Spleen (tissue), 7 donors: Measurements from ENCODE around the gene P2RX2.

Source experiments
- POLR2A ChIP-seq, 3 donors: fragments of 450-650 bp; IDR thresholded peaks; one replicate each; pipeline ENCODE4 v1.5.1; 2017; ENCODE audit warnings: antibody characterized with exemption in 3 of 3, mild to moderate bottlenecking in 1 of 3
- POLR2AphosphoS5 ChIP-seq, 3 donors: sonication (generic); formaldehyde crosslinking; IDR thresholded peaks; one replicate each; pipeline ENCODE4 v1.5.1; 2017; ENCODE audit warnings: antibody characterized with exemption in 3 of 3
- TF ChIP-seq, protein P1 (sequence below), 11 experiments: fragments of 200-600 bp in 7 of 11; fragments of 450-650 bp in 4 of 11; sonication (generic) in 4 of 11; IDR thresholded peaks in 8 of 11; conservative IDR thresholded peaks in 3 of 11; 1 replicate in 7 of 11; 2 replicates in 4 of 11; pipeline versions ENCODE4 v1.4.0 to v1.8.0; 2016 to 2021; ENCODE audit warnings: antibody characterized with exemption in 11 of 11, inconsistent platforms in 4 of 11, mild to moderate bottlenecking in 1 of 11
- donor health status: DM: no; HTN: no; CAD: no; lungs with moderate emphysema.
- donor health status: DM: no; HTN: no; CAD: no.
- donor health status: DM: no; HTN: no; CAD: no.

DNA sequence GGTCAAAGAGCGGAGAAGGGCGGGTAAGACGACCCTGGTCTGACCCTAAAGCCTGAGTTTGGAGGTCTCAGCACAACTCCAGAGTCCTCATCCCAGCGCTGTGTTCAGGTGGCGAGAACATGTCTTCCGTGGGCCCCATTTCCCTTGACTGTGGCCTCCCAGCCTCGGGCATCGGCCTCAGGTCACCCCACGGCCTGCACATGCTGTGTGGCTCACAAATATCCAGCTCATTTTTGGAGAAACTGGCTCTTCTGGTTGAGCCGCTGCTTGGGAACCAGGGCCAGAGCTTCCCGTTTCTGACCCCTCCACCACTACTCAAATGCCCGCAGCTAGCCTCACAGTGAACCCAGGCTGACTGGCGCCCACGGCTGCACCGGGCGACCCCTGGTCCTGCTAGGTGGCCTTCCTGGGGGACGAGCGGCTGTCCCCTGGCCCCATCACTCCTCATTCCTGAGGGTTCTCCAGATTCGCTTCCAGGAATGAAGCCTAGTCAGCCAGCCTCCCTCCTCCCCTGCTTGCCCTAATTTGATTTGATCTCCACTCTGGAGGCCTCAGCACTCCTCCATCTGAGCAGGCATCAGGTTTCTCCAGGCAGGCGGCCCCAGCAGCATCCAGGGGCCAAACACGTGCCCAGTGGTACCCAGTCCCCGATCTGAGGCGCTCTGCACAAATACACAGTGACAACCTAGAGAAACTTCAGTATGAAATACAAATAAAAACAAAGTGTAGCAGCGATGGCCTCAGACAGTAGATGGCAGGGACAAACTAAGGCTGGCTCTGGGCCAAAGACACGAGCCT is 4.7 kb downstream of the P2RX2 start:
- TF ChIP-seq, protein P1, sequence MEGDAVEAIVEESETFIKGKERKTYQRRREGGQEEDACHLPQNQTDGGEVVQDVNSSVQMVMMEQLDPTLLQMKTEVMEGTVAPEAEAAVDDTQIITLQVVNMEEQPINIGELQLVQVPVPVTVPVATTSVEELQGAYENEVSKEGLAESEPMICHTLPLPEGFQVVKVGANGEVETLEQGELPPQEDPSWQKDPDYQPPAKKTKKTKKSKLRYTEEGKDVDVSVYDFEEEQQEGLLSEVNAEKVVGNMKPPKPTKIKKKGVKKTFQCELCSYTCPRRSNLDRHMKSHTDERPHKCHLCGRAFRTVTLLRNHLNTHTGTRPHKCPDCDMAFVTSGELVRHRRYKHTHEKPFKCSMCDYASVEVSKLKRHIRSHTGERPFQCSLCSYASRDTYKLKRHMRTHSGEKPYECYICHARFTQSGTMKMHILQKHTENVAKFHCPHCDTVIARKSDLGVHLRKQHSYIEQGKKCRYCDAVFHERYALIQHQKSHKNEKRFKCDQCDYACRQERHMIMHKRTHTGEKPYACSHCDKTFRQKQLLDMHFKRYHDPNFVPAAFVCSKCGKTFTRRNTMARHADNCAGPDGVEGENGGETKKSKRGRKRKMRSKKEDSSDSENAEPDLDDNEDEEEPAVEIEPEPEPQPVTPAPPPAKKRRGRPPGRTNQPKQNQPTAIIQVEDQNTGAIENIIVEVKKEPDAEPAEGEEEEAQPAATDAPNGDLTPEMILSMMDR (IDR thresholded peaks at IDR 0.05 in 8 of 11, conservative IDR thresholded peaks at IDR 0.05 in 3 of 11), result no peak
- peak in 1 of 3 donors; percentile 21 for TF ChIP-seq POLR2AphosphoS5 (IDR thresholded peaks at IDR 0.05)
- no peak for TF ChIP-seq POLR2A (IDR thresholded peaks at IDR 0.05)
